ENCODE results near the gene ZNF628. TPM values are rescaled to one million over a fixed set of nuclear protein-coding genes. Genes with fewer than 3 reads are reported as not detected.

ZNF628 gene
- total and polyA plus RNA-seq, 2 of the 8 experiments (the other 6 are each of a cell fraction or from before 2014, with no cell fraction given) = 1.7 to 10.8 TPM

- ChIA-PET CTCF (ENCODE audit: partially characterized antibody) (interaction anchor here (0.6 to 3.9 kb wide), 7 partner anchors 9 to 150 kb away, joined by 3 to 21 read pairs (median 5); no protein-coding TSS in a partner anchor), POLR2A (ENCODE audit: partially characterized antibody) (interaction anchor here (0.6 to 4.9 kb wide), 6 partner anchors 8 to 22 kb away, joined by 3 to 27 read pairs (median 4); no protein-coding TSS in a partner anchor)
- no peak overlapping the region for H2BK120ac ChIP-seq (replicated peaks; ENCODE audit: low read depth, low read length)
- H2BK20ac ChIP-seq (ENCODE audit: low read length) = peak overlapping the region; percentile 48; the same call in 1 of the 2 replicates
- no peak overlapping the region for H2AFZ ChIP-seq (ENCODE audit: low read length)
- H3K23ac ChIP-seq (ENCODE audit: insufficient read length) = no peak overlapping the region
- no peak overlapping the region for H3K14ac ChIP-seq (ENCODE audit: insufficient read length)
- peaks cover 0 to 30% (median 21%) of the 10 kb centered on the region in 4 experiments; a peak in 6 of 7 replicates for H3K4me1 ChIP-seq (replicated peaks in 1 of 4; ENCODE audit: control insufficient read depth in 3 of 4, insufficient read depth in 4 of 4, low read length in 3 of 4)
- H3K79me2 ChIP-seq (ENCODE audit: control insufficient read depth in 1 of 2, insufficient read depth in 2 of 2, low read length in 2 of 2) = peaks cover 0 to 23% of the 10 kb centered on the region in 2 experiments; a peak in 2 of 4 replicates
- no peak overlapping the region for H3K4ac ChIP-seq (replicated peaks; ENCODE audit: insufficient read length, low read depth, low read length)
- FAIRE-seq (no peak), DNase-seq (ENCODE audit: low read depth in 1 of 2, low spot score in 2 of 2) (peak in 1 of 2 experiments; percentile 71)
- no peaks in the 10 kb centered on the region for H3K9me3 ChIP-seq (ENCODE audit: insufficient read depth in 2 of 2, low read depth in 1 of 2, low read length in 1 of 2)
- no peak overlapping the region for H4K5ac ChIP-seq (ENCODE audit: insufficient read length, low read depth, low read length)
- peaks cover 0 to 6% of the 10 kb centered on the region in 2 experiments for H4K20me1 ChIP-seq (replicated peaks in 1 of 2; ENCODE audit: control insufficient read depth in 1 of 2, insufficient read depth in 2 of 2, low read length in 2 of 2)
- no peak overlapping the region for H2BK5ac ChIP-seq (ENCODE audit: low read depth, low read length)
- no peak overlapping the region; a peak in 1 of 8 replicates for H3K4me3 ChIP-seq (ENCODE audit: extremely low read depth in 1 of 4, insufficient read depth in 2 of 4, low read depth in 3 of 4, low read length in 4 of 4)
- H2BK12ac ChIP-seq (ENCODE audit: low read depth, low read length) = peak overlapping the region; percentile 80; the same call in 1 of the 2 replicates
- H3K36me3 ChIP-seq (ENCODE audit: control insufficient read depth in 2 of 4, insufficient read depth in 4 of 4, low read length in 3 of 4) = peaks cover 0 to 10% (median 0%) of the 10 kb centered on the region in 4 experiments; a peak in 2 of 8 replicates
- peaks cover 8% of the 10 kb centered on the region; the same call in 1 of the 2 replicates for H3K23me2 ChIP-seq (ENCODE audit: low read depth, low read length)
- H3K56ac ChIP-seq (replicated peaks; ENCODE audit: insufficient read length, low read depth, low read length) = no peak overlapping the region
- H3K4me2 ChIP-seq (ENCODE audit: insufficient read depth in 1 of 2, low read depth in 2 of 2, low read length in 2 of 2) = peak overlapping the region in 1 of 2 experiments; percentile 53; a peak in 2 of 4 replicates
- no peak overlapping the region; the same call in 1 of the 2 replicates for H3K18ac ChIP-seq (ENCODE audit: extremely low read depth, low read length)
- 89% methylated on average over 40 of the region's 83 CpGs; no CpG with 5 or more reads in 1 of the 2 experiments for WGBS, 2 experiments (ENCODE audit: extremely low coverage in 1 of 2, insufficient coverage in 1 of 2, insufficient read length in 1 of 2, insufficient replicate concordance in 2 of 2, low coverage in 1 of 2, low lambda C conversion rate in 2 of 2, missing lambda C conversion rate in 1 of 2)
- H2AK5ac ChIP-seq (ENCODE audit: low read depth, low read length) = 0 out of 2 replicates have a peak overlapping the region, but pooled peaks have one; percentile 48
- peak overlapping the region; percentile 81; the same call in 1 of the 2 replicates for H2BK15ac ChIP-seq (ENCODE audit: low read length)
- H3K27ac ChIP-seq (ENCODE audit: low read depth, low read length) = no peak overlapping the region
- no peak overlapping the region for H4K91ac ChIP-seq (replicated peaks; ENCODE audit: insufficient read length, low read length)
- no peak overlapping the region for H3K9ac ChIP-seq (replicated peaks in 1 of 4; ENCODE audit: extremely low read depth in 1 of 4, low read depth in 3 of 4, low read length in 3 of 4)
- peaks cover 13% of the 10 kb centered on the region for H3K79me1 ChIP-seq (ENCODE audit: low read depth, low read length)
- peak overlapping the region; percentile 42 for H4K8ac ChIP-seq (ENCODE audit: extremely low read depth, insufficient read depth, low read length)
- no peaks in the 10 kb centered on the region for H3K27me3 ChIP-seq (replicated peaks in 1 of 4; ENCODE audit: control insufficient read depth in 3 of 4, extremely low read depth in 1 of 4, insufficient read depth in 3 of 4, low read length in 3 of 4)
- TF ChIP-seq CTCF (IDR thresholded peaks at IDR 0.05; ENCODE audit: control extremely low read depth in 1 of 3, insufficient read depth in 1 of 3, low read depth in 1 of 3, low read length in 3 of 3) (no peak), NANOG (IDR thresholded peaks at IDR 0.05; ENCODE audit: insufficient read depth, low read depth, low read length, poor library complexity, severe bottlenecking) (no peak), JUND (IDR thresholded peaks at IDR 0.05; ENCODE audit: low read length) (no peak), RXRA (IDR thresholded peaks at IDR 0.05; ENCODE audit: insufficient read depth, low read depth, low read length) (no peak), E2F6 (IDR thresholded peaks at IDR 0.05) (peak; percentile 38; the same call in 1 of the 2 replicates), POLR2AphosphoS5 (IDR thresholded peaks at IDR 0.05; ENCODE audit: low read depth, low read length) (peak; percentile 39; the same call in 1 of the 2 replicates), FOSL1 (IDR thresholded peaks at IDR 0.05; ENCODE audit: insufficient read depth, low read depth, low read length) (no peak)
Measured at GRCh38 chr19:55482156-55482961, 5.9 kb downstream of the ZNF628 start.
